Activated naive CD4-positive, alpha-beta T cell treated with anti-CD3 and anti-CD28 coated beads, Interleukin-2, amount 50 U/mL, for 72 hours (primary cell): ENCODE results near the gene VASH2. TPM values are rescaled to one million over a fixed set of nuclear protein-coding genes. Genes with fewer than 3 reads are reported as not detected.

Source experiments
- ATAC-seq, 2 donors: fragments of 150-1000 bp; cut with Tn5 transposase; 2 replicates each; pipeline ENCODE4 v1.10.0; 2021; ENCODE audit warnings: mild to moderate bottlenecking in 2 of 2, moderate library complexity in 2 of 2
- DNase-seq, 2 donors: peaks; one replicate each; pipeline ENCODE4 v3.0.0; 2021 to 2022; ENCODE audit warnings: low spot score in 2 of 2
- H3K27ac Mint-ChIP-seq, 2 donors: one replicate each; pipeline ENCODE4 v1.8.0; 2022; ENCODE audit warnings: mild to moderate bottlenecking in 2 of 2, mixed read lengths in 2 of 2
- H3K36me3 Mint-ChIP-seq, 2 donors: one replicate each; pipeline ENCODE4 v1.8.0; 2022; ENCODE audit warnings: mixed read lengths in 2 of 2
- H3K9me3 Mint-ChIP-seq, 2 donors: one replicate each; pipeline ENCODE4 v1.8.0; 2022; ENCODE audit warnings: mixed read lengths in 2 of 2
- total RNA-seq, 2 donors: library from RNA; stranded (reverse); gene quantifications; one replicate each; pipeline ENCODE4 v1.2.3, GENCODE V29; 2022

VASH2 gene
- total RNA-seq, 2 donors from 2014 or later: 0.20 to 0.39 TPM

DNA sequence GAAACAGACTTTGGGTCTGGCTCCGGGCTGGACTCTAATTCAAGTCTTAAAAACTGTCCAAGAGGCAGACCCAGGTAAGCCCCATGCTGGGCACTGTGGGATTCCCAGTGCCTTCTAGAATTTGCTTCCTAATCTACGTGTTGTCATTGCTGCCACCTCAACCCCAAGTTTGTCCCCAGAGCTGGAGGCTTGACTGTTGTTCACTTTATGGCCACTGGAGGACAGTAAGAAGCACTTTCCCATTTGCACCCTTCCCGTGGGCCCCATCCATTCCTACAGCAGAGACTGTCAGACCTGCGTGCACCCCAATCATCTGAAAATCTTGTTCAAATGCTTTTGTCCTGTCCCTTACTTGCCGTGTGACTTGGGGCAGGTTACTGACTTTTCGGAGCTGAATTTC, 29.4 kb upstream of the VASH2 start:
- DNase-seq (no peak), ATAC-seq (no peak)
- Mint-ChIP-seq H3K27ac (no peak overlapping the region), H3K9me3 (no peaks in the 10 kb centered on the region), H3K36me3 (no peaks in the 10 kb centered on the region)

DNA sequence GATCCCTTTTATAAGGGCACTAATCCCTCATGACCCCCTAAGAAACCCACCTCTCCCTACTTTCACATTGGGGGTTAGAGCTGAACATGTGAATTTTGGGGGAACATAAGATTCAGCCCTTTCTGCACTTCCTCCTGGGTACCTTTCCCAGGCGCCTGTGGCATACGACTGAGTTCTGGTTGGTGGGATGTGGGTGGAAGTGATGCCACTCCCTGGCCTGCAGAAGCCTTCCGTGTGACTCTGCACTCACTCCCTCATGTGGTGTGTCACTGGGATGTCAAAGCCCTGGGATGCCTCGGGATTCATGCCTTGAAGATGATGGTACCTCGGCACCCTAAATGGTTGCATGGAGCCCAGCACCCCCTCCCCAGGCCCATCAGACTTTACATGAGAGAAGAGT, 28.3 kb upstream of the VASH2 start:
- ATAC-seq: no peak
- H3K36me3 Mint-ChIP-seq: no peaks in the 10 kb centered on the region

DNA sequence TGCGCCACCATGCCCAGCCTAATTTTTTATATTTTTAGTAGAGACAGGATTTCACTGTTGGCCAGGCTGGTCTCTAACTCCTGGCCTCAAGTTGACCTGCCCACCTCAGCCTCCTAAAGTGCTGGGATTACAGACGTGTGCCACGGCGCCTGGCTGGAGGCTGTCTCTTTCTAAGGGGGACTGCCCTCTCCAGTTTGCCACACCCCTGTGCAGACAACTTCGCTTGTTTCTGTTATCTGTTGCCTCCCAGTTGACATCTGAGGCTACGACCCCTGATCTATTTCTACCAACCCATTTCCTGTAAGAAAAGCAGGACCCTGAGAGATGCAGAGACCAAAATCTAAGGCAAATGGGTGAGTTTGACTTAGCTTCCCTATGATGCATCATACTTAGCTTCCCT, 24.0 kb upstream of the VASH2 start:
- no peaks in the 10 kb centered on the region for H3K36me3 Mint-ChIP-seq
- H3K9me3 Mint-ChIP-seq: no peaks in the 10 kb centered on the region
- H3K27ac Mint-ChIP-seq: no peak overlapping the region
- ATAC-seq: no peak
- no peak for DNase-seq

More for the DNA sequence above, 28.3 kb upstream of the VASH2 start:
- Mint-ChIP-seq H3K27ac (no peak overlapping the region), H3K9me3 (no peaks in the 10 kb centered on the region)
- no peak for DNase-seq

DNA sequence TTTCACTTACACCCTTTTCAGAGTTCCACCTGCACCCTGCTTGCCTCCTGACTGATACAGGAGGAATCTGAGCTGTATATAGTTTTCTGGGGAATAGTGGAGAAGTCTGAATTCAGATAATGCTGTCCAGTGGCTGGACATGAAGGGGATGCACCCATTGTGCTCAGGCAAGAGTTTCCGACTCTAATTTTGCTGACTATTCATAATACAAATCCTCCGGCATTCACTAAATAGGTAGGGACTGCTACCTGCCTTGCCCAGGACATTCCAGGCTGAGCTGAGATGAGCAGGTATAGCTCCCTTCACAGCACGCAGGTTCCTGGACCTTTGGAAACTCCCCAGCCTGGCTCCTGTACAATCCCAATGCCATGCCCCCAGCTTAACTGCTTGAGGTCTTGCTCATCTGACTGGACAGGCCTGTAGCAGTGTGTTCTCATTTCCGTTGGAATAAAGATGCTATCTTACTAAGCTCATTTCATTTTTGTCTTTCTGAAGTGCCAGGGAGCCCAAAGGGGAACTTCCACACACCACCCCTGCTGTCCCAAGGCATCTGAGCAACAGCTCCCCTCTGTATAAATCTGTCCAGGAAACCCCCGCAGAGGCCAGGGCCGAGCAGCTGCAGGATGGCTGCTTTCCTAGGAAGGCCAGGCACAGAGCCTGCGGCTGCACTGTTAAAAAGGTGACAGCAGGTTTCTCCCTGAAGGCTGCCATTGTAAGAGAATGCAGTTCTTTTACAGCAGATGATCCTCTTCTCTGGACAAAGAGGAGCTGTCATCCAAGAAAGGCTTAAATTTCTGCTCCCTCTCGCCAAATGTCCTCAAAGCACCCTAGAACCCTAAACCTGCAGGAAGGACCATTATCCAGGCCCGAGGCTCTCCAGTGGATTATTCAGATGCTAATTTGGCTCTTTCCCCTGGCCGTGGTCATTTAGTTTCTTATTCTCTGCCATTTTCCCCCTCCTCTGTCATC, 21.7 kb upstream of the VASH2 start:
- Mint-ChIP-seq H3K36me3 (no peaks in the 10 kb centered on the region), H3K27ac (no peak overlapping the region), H3K9me3 (no peaks in the 10 kb centered on the region)
- DNase-seq: no peak
- no peak for ATAC-seq

DNA sequence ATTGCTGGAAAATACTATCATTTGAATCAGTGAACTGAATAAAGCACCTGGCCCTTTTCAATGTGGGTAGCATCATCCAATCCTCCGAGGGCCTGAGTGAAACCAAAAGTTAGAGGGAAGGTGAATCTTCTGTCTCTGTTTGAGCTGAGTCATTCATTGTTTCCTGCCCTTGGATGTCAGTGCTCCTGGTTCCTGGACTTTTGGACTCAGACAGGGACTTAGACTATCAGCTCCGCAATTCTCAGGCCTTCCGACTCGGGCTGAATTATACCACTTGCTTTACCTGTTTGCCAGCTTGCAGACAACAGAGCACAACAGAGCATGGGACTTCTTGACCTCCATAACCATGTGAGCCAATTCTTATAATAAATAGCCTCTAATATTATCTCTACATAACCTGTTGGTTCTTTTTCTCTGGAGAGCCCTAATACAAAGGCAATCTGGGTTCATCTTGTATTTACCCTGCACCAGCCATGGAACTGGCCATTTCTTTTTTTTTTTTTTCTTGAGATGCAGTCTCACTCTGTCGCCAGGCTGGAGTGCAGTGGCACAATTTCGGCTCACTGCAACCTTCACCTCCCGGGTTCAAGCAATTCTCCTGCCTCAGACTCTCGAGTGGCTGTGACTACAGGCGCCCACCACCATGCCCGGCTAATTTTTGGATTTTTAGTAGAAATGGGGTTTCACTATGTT, 19.2 kb upstream of the VASH2 start:
- DNase-seq (no peak), ATAC-seq (no peak)
- Mint-ChIP-seq H3K36me3 (no peaks in the 10 kb centered on the region), H3K9me3 (no peaks in the 10 kb centered on the region), H3K27ac (no peak overlapping the region)

DNA sequence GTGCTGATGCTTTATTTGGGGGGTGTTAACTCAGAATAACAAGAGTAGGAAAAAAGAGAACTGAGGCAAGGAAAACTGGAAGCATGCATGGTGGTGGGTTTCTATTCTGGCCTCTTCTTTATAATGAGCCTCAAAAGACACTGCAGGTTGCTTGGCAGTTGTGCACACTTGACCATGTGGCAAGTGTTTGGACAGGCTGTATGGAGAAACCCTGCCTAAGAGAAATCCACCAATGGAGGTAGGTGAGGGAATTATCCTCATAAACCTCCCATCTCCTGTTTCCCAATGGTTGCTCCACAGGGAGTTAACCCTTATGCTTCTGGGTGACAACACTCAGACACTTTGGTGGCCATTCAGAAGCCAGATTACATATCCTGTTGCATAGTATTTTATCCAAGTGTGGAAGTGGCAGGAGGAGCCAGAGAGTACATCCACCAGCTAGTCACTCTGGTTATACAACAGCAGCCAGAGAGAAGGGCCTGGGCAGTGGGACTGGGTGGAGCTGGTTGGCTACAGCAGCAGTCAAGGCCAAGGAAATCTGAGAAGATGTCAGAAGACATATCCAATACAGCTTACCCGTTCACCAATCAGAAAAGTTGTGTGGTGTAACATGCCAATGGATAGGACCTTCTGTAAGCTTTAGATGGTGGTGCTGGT, 16.4 kb upstream of the VASH2 start:
- no peak overlapping the region for H3K27ac Mint-ChIP-seq
- H3K36me3 Mint-ChIP-seq: no peaks in the 10 kb centered on the region
- ATAC-seq (no peak), DNase-seq (no peak)
- no peaks in the 10 kb centered on the region for H3K9me3 Mint-ChIP-seq

DNA sequence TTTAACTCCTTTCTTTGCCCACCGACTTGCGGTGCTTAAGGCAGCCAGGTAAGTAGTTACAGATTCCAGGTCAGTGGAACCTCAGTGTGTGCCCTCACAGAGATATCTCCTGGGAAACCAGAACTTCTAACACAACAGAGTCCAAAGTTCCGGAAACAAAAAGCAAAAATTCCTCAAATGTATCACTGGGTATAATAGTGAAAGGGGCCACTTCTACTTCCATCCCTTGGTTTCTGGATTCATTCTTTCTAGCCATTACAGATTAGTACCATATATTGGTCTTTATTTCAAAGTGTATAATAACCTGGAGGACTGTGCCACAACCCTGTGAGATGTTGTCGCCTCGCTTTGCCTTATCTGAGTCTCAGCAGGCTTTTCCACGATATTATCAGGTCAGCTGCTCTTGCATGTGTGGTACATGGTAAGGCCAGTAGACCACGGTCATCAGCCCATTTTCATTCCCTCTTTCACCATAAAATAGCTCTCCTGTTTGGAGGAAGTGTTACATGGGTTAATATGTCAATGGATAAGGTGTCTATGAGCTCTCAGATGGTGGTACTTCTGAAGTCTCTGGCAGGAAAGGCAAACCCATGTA, 14.9 kb upstream of the VASH2 start:
- Mint-ChIP-seq H3K36me3 (no peaks in the 10 kb centered on the region), H3K9me3 (no peaks in the 10 kb centered on the region), H3K27ac (no peak overlapping the region)
- no peak for ATAC-seq
- DNase-seq: no peak

DNA sequence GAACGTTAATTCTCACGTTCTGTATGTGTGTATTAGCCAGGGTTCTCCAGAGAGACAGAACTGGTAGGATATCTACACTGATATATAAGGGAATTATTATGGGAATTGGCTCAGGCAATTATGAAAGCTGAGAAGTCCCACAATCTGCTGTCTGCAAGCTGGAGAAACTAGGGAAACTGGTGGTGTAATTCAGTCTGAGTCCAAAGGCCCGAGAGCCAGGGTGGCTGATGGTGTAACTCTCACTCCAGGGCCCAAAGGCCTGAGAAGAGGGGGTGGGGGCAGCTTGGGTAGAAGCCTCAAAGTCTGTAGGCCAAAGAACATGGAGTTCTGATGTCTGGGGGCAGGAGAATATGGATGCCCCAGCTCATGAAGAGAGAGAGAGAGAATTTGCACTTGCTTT, 13.3 kb upstream of the VASH2 start:
- Mint-ChIP-seq H3K36me3 (peaks cover 0 to 7% of the 10 kb centered on the region in 2 donors), H3K27ac (no peak overlapping the region), H3K9me3 (peaks cover 0 to 6% of the 10 kb centered on the region in 2 donors)
- no peak for DNase-seq
- ATAC-seq: no peak

DNA sequence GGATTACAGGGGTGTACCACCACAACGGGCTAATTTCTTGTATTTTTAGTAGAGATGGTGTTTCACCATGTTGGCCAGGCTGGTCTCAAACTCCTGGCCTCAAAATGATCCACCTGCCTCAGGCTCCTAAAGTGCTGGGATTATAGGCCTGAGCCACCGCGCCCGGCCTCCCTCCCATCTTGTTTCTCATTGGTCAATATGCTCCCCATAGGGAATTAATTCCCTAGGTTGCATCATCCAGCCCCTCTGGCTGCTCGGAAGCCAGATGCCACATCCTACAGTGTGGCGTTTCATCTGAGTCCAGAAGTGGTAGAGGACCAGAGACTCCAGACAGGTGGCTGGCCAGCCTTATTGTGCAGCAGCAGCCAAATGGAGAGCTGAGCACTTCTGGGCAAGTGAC, 11.5 kb upstream of the VASH2 start:
- Mint-ChIP-seq H3K36me3 (peaks cover 0 to 7% of the 10 kb centered on the region in 2 donors), H3K9me3 (peaks cover 0 to 6% of the 10 kb centered on the region in 2 donors), H3K27ac (no peak overlapping the region)
- DNase-seq (no peak), ATAC-seq (no peak)

DNA sequence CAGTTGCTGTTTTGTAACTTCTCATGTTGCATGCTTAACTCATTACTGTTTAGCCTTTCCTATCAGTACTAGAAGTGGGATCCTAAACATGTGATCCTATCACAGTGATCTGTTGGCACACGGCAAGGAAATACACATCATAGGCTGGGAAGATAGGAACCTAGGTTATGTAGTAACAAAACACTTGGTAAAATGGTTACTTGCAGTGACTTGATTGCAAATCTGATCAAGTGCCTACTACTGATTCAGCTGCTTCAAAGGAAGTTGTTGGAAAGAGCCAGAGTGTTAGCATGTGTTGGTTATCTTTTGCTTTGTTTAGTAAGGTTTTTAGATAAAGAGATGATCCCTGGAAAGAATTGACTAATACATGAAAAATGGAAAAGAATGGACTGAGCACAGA, 8.9 kb upstream of the VASH2 start:
- ATAC-seq (no peak), DNase-seq (no peak)
- Mint-ChIP-seq H3K27ac (no peak overlapping the region), H3K36me3 (peaks cover 0 to 7% of the 10 kb centered on the region in 2 donors), H3K9me3 (peaks cover 0 to 6% of the 10 kb centered on the region in 2 donors)

DNA sequence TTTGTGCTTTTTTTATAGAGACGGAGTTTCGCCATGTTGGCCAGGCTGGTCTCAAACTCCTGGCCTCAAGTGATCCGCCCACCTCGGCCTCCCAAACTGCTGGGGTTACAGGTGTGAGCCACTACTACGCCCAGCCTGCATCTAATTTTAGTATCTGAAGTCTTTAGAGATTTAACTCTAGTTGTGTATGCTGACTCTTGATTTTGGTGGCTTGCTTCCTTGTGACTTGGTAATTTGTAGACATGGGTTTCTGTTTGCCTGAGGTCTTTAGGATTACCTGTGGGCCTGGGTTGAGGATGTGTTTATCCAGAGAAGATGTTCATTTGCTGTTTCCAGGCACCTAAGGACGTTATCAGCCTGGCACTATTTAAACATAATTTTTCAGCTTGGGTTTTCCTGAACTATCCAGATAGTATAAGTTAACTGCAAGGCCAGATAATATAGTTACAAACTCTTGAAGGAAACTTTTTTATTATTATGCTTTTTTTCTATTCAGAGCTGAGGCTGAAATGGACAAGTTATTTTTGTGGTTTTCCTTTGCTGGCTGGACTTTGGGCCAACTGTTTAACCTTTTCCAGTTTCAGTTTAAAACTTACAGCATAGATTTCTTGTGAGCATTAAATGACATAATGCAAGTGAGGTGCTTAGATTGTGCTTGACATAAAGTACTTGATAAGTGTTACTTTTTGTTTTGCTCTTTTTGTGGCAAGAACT, 7.5 kb upstream of the VASH2 start:
- ATAC-seq (no peak), DNase-seq (no peak)
- Mint-ChIP-seq H3K36me3 (peaks cover 0 to 7% of the 10 kb centered on the region in 2 donors), H3K27ac (no peak overlapping the region), H3K9me3 (peaks cover 0 to 6% of the 10 kb centered on the region in 2 donors)

DNA sequence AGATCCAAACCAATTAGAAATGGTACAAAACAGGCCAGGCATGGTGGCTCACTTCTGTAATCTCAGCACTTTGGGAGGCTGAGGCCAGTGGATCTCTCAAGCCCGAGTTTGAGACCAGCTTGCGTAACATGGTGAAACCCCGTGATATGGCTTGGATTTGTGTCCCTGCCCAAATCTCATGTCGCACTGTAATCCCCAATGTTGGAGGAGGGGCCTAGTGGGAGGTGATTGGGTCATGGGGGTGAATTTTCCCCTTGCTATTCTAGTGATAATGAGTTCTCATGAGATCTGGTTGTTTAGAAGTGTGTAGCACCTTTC, 7.0 kb upstream of the VASH2 start:
- H3K9me3 Mint-ChIP-seq: peaks cover 0 to 6% of the 10 kb centered on the region in 2 donors
- DNase-seq: no peak
- no peak overlapping the region for H3K27ac Mint-ChIP-seq
- ATAC-seq: no peak
- H3K36me3 Mint-ChIP-seq: peaks cover 0 to 7% of the 10 kb centered on the region in 2 donors

DNA sequence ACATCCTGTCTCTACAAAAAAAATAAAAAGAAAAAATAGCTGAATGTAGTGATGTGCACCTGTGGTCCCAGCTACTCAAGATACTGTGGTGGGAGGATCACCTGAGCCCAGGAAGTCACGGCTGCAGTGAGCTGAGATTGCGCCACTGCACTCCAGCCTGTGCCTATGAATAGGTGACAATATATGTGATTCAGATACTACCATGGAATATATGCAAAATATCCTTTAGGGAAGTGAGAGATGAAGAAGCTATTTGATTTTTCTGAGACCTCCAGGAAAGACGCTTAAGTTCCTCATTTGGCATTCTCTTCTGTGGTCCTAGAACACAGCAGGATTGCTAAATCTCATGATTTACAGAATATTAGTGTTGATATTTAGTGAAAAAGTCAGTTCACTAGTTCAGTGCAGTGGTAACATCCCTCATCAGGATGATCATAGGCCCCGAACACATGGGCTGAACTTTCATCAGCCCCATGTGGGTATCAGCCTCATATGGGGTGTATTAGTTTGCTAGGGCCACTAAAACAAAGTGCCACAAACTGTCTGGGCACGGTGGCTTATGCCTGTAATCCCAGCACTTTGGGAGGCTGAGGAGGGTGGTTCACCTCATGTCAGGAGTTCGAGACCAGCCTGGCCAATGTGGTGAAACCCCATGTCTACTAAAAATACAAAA, 6.0 kb upstream of the VASH2 start:
- no peak for DNase-seq
- no peak overlapping the region for H3K27ac Mint-ChIP-seq
- H3K36me3 Mint-ChIP-seq: peaks cover 0 to 17% of the 10 kb centered on the region in 2 donors
- peaks cover 0 to 6% of the 10 kb centered on the region in 2 donors for H3K9me3 Mint-ChIP-seq
- ATAC-seq: no peak

DNA sequence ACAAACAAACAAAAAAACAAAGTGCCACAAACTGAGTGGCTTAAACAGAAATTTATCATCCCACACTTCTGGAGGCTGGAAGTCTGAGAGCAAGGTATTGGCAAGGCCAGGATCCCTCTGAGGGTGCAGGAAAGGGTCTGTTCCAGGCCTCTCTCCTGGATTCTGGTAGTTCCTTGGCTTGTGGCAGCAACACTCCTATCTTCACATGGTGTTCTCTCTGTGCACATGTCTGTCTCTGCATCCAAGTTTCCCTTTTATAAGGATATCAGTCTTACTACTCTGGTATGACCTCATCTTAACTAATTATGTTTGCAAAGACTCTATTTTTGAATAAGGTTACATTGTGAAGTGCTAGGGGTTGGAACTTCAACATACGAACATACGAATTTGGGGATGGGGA, 5.3 kb upstream of the VASH2 start:
- H3K9me3 Mint-ChIP-seq: peaks cover 0 to 6% of the 10 kb centered on the region in 2 donors
- H3K36me3 Mint-ChIP-seq: peaks cover 0 to 19% of the 10 kb centered on the region in 2 donors
- no peak for DNase-seq
- no peak overlapping the region for H3K27ac Mint-ChIP-seq
- no peak for ATAC-seq

DNA sequence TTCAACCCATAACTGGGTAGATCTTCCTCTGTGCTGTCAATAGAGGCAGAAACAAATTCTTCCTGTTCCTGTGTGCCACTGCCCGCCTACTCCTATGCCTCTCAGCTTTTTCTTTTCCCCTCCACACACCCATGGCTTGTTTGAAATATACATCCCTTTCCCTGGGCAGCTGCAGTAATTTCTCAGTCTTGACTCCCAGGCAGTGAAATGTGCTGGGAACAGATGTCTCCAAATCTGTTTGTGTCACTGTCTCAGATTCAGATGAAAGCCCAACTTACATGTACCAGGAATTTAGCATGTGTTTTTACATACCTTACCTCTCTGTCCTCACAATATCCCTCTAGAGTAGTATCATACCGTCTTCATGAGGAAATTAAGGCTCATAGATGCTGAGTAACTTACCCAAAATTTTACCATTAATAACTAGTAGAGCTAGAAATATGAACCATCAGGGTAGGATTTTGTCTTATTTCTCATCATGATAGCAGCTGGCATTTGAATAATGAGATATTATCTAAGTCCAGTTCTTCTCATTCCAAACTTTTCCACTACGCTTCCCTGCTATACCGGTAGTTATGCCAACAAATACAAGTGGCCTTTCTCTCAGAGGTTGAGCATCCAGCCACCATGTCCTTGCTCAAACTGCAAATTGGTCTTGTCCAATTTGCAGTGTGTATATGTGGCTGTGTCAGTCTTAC, 4.7 kb upstream of the VASH2 start:
- no peak for ATAC-seq
- DNase-seq: no peak
- Mint-ChIP-seq H3K9me3 (peaks cover 0 to 6% of the 10 kb centered on the region in 2 donors), H3K36me3 (peaks cover 0 to 23% of the 10 kb centered on the region in 2 donors), H3K27ac (no peak overlapping the region)
